H1 (cell line): ENCODE measurements around the gene PAXX. TPM values are rescaled to one million over a fixed set of nuclear protein-coding genes. Genes with fewer than 3 reads are reported as not detected.

ENCODE experiments used
- ASH2L ChIP-seq: fragments of 200-600, 300-600 bp; sonication (generic); IDR thresholded peaks from one replicate; pipeline ENCODE4 v1.7.1; 2017; ENCODE audit warnings: low read length
- BACH1 ChIP-seq: IDR thresholded peaks from 2 replicates; pipeline ENCODE4 v1.6.1; 2012; ENCODE audit warnings: low read length, improper control_type of control experiment
- BCL11A ChIP-seq, 2 experiments: IDR thresholded peaks; one replicate each; pipeline ENCODE4 v1.6.1; 2011; ENCODE audit warnings: low read depth in 2 of 2, low read length in 2 of 2, mild to moderate bottlenecking in 2 of 2
- BRCA1 ChIP-seq: IDR thresholded peaks from 2 replicates; pipeline ENCODE4 v1.6.1; 2012; ENCODE audit warnings: low read depth, low read length, improper control_type of control experiment
- CEBPB ChIP-seq: IDR thresholded peaks from 2 replicates; pipeline ENCODE4 v1.6.1; 2012; ENCODE audit warnings: low read depth, low read length
- CHD1 ChIP-seq: IDR thresholded peaks from 2 replicates; pipeline ENCODE4 v1.6.1; 2012; ENCODE audit warnings: low read depth, low read length, improper control_type of control experiment
- EGR1 ChIP-seq: IDR thresholded peaks from 2 replicates; pipeline ENCODE4 v1.6.1; 2011; ENCODE audit warnings: low read depth, low read length, borderline replicate concordance
- HDAC2 ChIP-seq, 2 experiments: fragments of 300-600 bp in 1 of 2; sonication (generic) in 1 of 2; IDR thresholded peaks; 2 replicates each; pipeline ENCODE4 v1.6.1; 2011 to 2012; ENCODE audit warnings: low read depth in 2 of 2, low read length in 2 of 2, mild to moderate bottlenecking in 2 of 2, moderate library complexity in 2 of 2, borderline replicate concordance in 1 of 2, inconsistent platforms in 1 of 2
- HDAC6 ChIP-seq: IDR thresholded peaks from one replicate; pipeline ENCODE4 v1.7.1; 2012; ENCODE audit warnings: low read depth, mild to moderate bottlenecking, inconsistent platforms, low read length, moderate library complexity
- KDM4A ChIP-seq: IDR thresholded peaks from one replicate; pipeline ENCODE4 v1.7.1; 2012; ENCODE audit warnings: low read depth, mild to moderate bottlenecking, moderate library complexity, low read length, inconsistent platforms; ENCODE audit not compliant: severe bottlenecking
- KDM5A ChIP-seq: fragments of 200-600 bp; IDR thresholded peaks from 2 replicates; pipeline ENCODE4 v1.7.1; 2012; ENCODE audit warnings: mild to moderate bottlenecking, low read length, inconsistent platforms, mixed read lengths
- NRF1 ChIP-seq: IDR thresholded peaks from 2 replicates; pipeline ENCODE4 v1.6.1; 2011; ENCODE audit warnings: mild to moderate bottlenecking, low read depth, low read length, improper control_type of control experiment
- RXRA ChIP-seq: IDR thresholded peaks from 2 replicates; pipeline ENCODE4 v1.6.1; 2011; ENCODE audit warnings: low read depth, mild to moderate bottlenecking, low read length, moderate library complexity; ENCODE audit not compliant: insufficient read depth
- SAP30 ChIP-seq: fragments of 300-600 bp; sonication (generic); IDR thresholded peaks from 2 replicates; pipeline ENCODE4 v1.7.1; 2012; ENCODE audit warnings: low read length, moderate library complexity, mild to moderate bottlenecking, inconsistent platforms; ENCODE audit not compliant: insufficient read depth, insufficient replicate concordance
- SIX5 ChIP-seq: IDR thresholded peaks from 2 replicates; pipeline ENCODE4 v1.6.1; 2011; ENCODE audit warnings: mild to moderate bottlenecking, low read depth, low read length
- SP1 ChIP-seq: IDR thresholded peaks from 2 replicates; pipeline ENCODE4 v1.6.1; 2011; ENCODE audit warnings: low read depth, low read length
- SRF ChIP-seq: IDR thresholded peaks from 2 replicates; pipeline ENCODE4 v1.6.1; 2011; ENCODE audit warnings: mild to moderate bottlenecking, low read depth, low read length, moderate library complexity
- SUZ12 ChIP-seq: fragments of 200-600 bp; sonication (generic); IDR thresholded peaks from 2 replicates; pipeline ENCODE4 v1.6.1; 2012; ENCODE audit warnings: mild to moderate bottlenecking, inconsistent platforms, low read length, moderate library complexity, mixed read lengths
- TBP ChIP-seq: IDR thresholded peaks from 2 replicates; pipeline ENCODE4 v1.6.1; 2011; ENCODE audit warnings: low read depth, low read length, improper control_type of control experiment
- TCF12 ChIP-seq: IDR thresholded peaks from 2 replicates; pipeline ENCODE4 v1.6.1; 2011; ENCODE audit warnings: low read depth, mild to moderate bottlenecking, low read length
- TEAD4 ChIP-seq: IDR thresholded peaks from 2 replicates; pipeline ENCODE4 v1.6.1; 2012; ENCODE audit warnings: low read depth, low read length, inconsistent platforms, mixed read lengths
- ZNF274 ChIP-seq: IDR thresholded peaks from 2 replicates; pipeline ENCODE4 v1.7.0; 2012; ENCODE audit warnings: low read length, borderline replicate concordance; ENCODE audit errors: extremely low read depth
- polyA plus RNA-seq, 7 experiments: library from polyadenylated mRNA; depleted of rRNA in 3 of 7; stranded (reverse) in 5 of 7; unstranded in 2 of 7; fragments of >200 nt in 5 of 7; fragments of 200-250 nt in 2 of 7; gene quantifications; 1 replicate in 5 of 7; 2 replicates in 1 of 7; 4 replicates in 1 of 7; pipeline versions ENCODE4 v1.2.1 to v1.2.3, GENCODE V29; 2011 to 2013; ENCODE audit warnings: missing spikeins in 2 of 7, mixed read lengths in 2 of 7
- total RNA-seq: library from RNA; stranded (reverse); fragmentation: NEBNext Ultra II Directional; extraction: Animal tissue kit (Norgen Biotek cat#: 25700); gene quantifications from 2 replicates; pipeline ENCODE4 v1.2.1, GENCODE V29; 2021
- TF ChIP-seq, protein P1 (sequence below): IDR thresholded peaks from 2 replicates; pipeline ENCODE4 v1.6.1; 2011; ENCODE audit warnings: low read length, improper control_type of control experiment

The PAXX gene
- total and polyA plus RNA-seq, 2 of the 8 experiments (the other 6 are each of a cell fraction or from before 2014, with no cell fraction given), result 43.4 to 45.9 TPM

DNA sequence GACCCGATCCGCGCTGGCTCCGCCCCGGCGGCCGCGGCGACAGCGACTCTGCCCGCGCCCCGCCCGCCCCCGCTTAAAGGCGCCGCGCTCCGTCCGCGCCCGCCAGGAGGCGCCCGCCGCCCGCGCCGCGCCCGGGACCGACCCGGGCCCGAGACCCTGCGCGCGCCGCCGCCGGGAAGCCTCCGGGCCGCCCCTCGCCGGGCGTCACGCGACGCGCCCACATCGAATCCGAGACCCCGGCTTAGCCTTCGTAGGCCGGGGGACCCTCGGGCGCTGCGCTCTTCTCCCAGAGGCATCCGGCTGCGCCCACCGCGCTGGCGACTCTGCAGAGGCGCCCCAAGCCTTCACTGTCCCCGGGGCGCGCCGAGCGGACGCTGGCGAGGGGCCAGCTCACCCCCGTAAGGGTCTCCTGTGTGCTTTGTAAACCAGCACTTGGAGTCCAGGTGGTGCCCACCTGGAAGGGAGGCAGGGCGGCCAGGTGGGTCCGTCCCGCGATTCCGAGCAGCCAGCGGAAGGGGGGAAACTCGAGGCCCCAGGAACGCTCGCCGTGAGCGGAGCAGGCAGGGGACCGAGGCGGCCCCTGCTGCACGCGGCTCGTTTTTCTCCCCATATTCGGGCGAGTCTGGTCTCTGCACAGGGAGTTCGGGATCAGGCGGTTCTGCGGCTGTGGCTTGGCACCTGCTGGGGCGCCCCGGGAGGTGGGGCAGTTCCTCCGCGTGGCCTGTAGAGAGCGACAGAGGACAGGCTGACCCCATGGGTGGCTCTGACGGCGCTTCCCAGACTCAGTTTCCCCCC is 36.2 kb downstream of the PAXX start (continued):
- no peak for TF ChIP-seq ZNF274
- no peak for TF ChIP-seq SP1
- no peak for TF ChIP-seq KDM5A
- TF ChIP-seq NRF1, result no peak
- no peak for TF ChIP-seq SRF
- TF ChIP-seq, protein P1, sequence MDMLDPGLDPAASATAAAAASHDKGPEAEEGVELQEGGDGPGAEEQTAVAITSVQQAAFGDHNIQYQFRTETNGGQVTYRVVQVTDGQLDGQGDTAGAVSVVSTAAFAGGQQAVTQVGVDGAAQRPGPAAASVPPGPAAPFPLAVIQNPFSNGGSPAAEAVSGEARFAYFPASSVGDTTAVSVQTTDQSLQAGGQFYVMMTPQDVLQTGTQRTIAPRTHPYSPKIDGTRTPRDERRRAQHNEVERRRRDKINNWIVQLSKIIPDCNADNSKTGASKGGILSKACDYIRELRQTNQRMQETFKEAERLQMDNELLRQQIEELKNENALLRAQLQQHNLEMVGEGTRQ, result no peak
- TF ChIP-seq HDAC2 (IDR thresholded peaks at IDR 0.05; ENCODE audit: borderline replicate concordance in 1 of 2, low read depth in 2 of 2, low read length in 2 of 2), result no peak
- no peak for TF ChIP-seq BRCA1
- no peak for TF ChIP-seq CEBPB
- TF ChIP-seq TBP, result no peak
- peak; percentile 70 for TF ChIP-seq KDM4A
- no peak for TF ChIP-seq SIX5
- TF ChIP-seq TEAD4, result no peak
- no peak for TF ChIP-seq TCF12
- TF ChIP-seq RXRA, result no peak
- no peak for TF ChIP-seq SAP30
- TF ChIP-seq HDAC6, result no peak
- TF ChIP-seq CHD1, result no peak
- TF ChIP-seq ASH2L, result peak; percentile 61
- no peak for TF ChIP-seq BCL11A (IDR thresholded peaks at IDR 0.05; ENCODE audit: low read depth in 2 of 2, low read length in 2 of 2)
- TF ChIP-seq EGR1, result peak; percentile 60; the same call in 1 of the 2 replicates
- no peak for TF ChIP-seq BACH1
- no peak for TF ChIP-seq SUZ12
